Endothelial cell of umbilical vein (primary cell): ENCODE data around the gene RRAGB. TPM values are rescaled to one million over a fixed set of nuclear protein-coding genes. Genes with fewer than 3 reads are reported as not detected.
"Not testable (repeated sequence)": the region's sequence is repeated elsewhere in the genome, so short reads cannot be mapped to it uniquely, and the experiment has no call there.

Experiments used
- BruUV-seq: library from RNA; stranded (reverse); fragments of 400-500 nt; replicated peaks from 2 replicates; lab custom pipeline; 2021; lab: Mats Ljungman, UMichigan
- CTCF ChIA-PET: fragments of 300-600, 350-600 bp; sonication (Branson Sonifier 250); formaldehyde crosslinking; loops from one replicate; lab custom pipeline; 2021; ENCODE audit warnings: antibody characterized with exemption, inconsistent platforms; lab: Charles Lee
- POLR2A ChIA-PET: fragments of 300-600, 350-600 bp; sonication (Branson Sonifier 250); formaldehyde crosslinking; loops from one replicate; lab custom pipeline; 2021; ENCODE audit warnings: antibody characterized with exemption, inconsistent platforms; lab: Charles Lee
- DNase-seq: peaks from one replicate; pipeline ENCODE4 v3.0.0-alpha.2; 2011; ENCODE audit warnings: low read depth, low spot score
- FAIRE-seq: peaks from 2 replicates; lab custom pipeline; 2011; peaks lifted over from hg19 to GRCh38; lab: Jason Lieb, UNC
- H2AFZ ChIP-seq: 2 replicates; pipeline ENCODE4 v1.6.0; 2012; ENCODE audit warnings: low read depth, low read length, control low read depth, inconsistent platforms
- H3K27ac ChIP-seq: 2 replicates; pipeline ENCODE4 v1.5.1; 2011; ENCODE audit warnings: low read depth, mild to moderate bottlenecking, control low read depth, low read length, moderate library complexity; ENCODE audit not compliant: insufficient read depth
- H3K27me3 ChIP-seq, 2 experiments: 2 replicates each; pipeline versions ENCODE4 v1.6.0 to v1.6.1; 2011; ENCODE audit warnings: low read length in 2 of 2, mixed read lengths in 1 of 2; ENCODE audit not compliant: control insufficient read depth in 2 of 2, insufficient read depth in 2 of 2
- H3K36me3 ChIP-seq, 2 experiments: 2 replicates in 1 of 2; 3 replicates in 1 of 2; pipeline ENCODE4 v1.5.1; 2011; ENCODE audit warnings: low read length in 2 of 2, mild to moderate bottlenecking in 1 of 2, moderate library complexity in 1 of 2; ENCODE audit not compliant: control insufficient read depth in 2 of 2, insufficient read depth in 2 of 2; ENCODE audit errors: extremely low read depth in 1 of 2
- H3K4me1 ChIP-seq: 3 replicates; pipeline ENCODE4 v1.5.1; 2011; ENCODE audit warnings: mild to moderate bottlenecking, low read length; ENCODE audit not compliant: control insufficient read depth, insufficient read depth; ENCODE audit errors: extremely low read depth
- H3K4me2 ChIP-seq: 2 replicates; pipeline ENCODE4 v1.6.1; 2011; ENCODE audit warnings: low read length, control low read depth, mixed read lengths; ENCODE audit not compliant: insufficient read depth
- H3K4me3 ChIP-seq, 3 experiments: fragments of 200-600 bp in 1 of 3; sonication (generic), shearing (Covaris generic) in 1 of 3; replicated peaks in 1 of 3; 2 replicates each; pipeline ENCODE4 v1.5.1; 2011 to 2016; ENCODE audit warnings: control low read depth in 3 of 3, low read length in 3 of 3, mild to moderate bottlenecking in 2 of 3, inconsistent platforms in 1 of 3, low read depth in 1 of 3, moderate library complexity in 1 of 3; ENCODE audit not compliant: insufficient read depth in 1 of 3
- H3K79me2 ChIP-seq: 2 replicates; pipeline ENCODE4 v1.6.0; 2012; ENCODE audit warnings: low read length, inconsistent platforms; ENCODE audit not compliant: control insufficient read depth, insufficient read depth
- H3K9ac ChIP-seq: replicated peaks from 2 replicates; pipeline ENCODE3; 2011; ENCODE audit warnings: low read length, control low read depth; ENCODE audit not compliant: insufficient read depth; ENCODE audit errors: extremely low read depth
- H3K9me1 ChIP-seq: replicated peaks from 3 replicates; pipeline ENCODE4 v1.6.0; 2011; ENCODE audit warnings: mild to moderate bottlenecking, low read length; ENCODE audit not compliant: control insufficient read depth, insufficient read depth; ENCODE audit errors: extremely low read depth
- H3K9me3 ChIP-seq: replicated peaks from 2 replicates; pipeline ENCODE4 v1.5.1; 2012; ENCODE audit warnings: low read length, inconsistent platforms; ENCODE audit not compliant: control insufficient read depth, insufficient read depth
- H4K20me1 ChIP-seq: replicated peaks from 2 replicates; pipeline ENCODE3; 2011; ENCODE audit warnings: mild to moderate bottlenecking, low read length; ENCODE audit not compliant: control insufficient read depth, insufficient read depth; ENCODE audit errors: extremely low read depth
- EZH2 ChIP-seq: IDR thresholded peaks from 2 replicates; pipeline ENCODE4 v1.6.1; 2012; ENCODE audit warnings: borderline replicate concordance, low read depth, mild to moderate bottlenecking, moderate library complexity, low read length, inconsistent platforms; ENCODE audit not compliant: severe bottlenecking
- FOS ChIP-seq: IDR thresholded peaks from 2 replicates; pipeline ENCODE4 v1.6.1; 2011; ENCODE audit warnings: mild to moderate bottlenecking, low read length, moderate library complexity, borderline replicate concordance; ENCODE audit not compliant: insufficient read depth
- GATA2 ChIP-seq: IDR thresholded peaks from 2 replicates; pipeline ENCODE4 v1.7.0; 2011; ENCODE audit warnings: low read depth, mild to moderate bottlenecking, moderate library complexity, mixed read lengths, low read length; ENCODE audit not compliant: insufficient read length, insufficient read depth
- JUN ChIP-seq: IDR thresholded peaks from 2 replicates; pipeline ENCODE4 v1.6.1; 2011; ENCODE audit warnings: borderline replicate concordance, low read depth; ENCODE audit not compliant: insufficient read length, insufficient read depth
- MAX ChIP-seq: IDR thresholded peaks from 2 replicates; pipeline ENCODE4 v1.6.1; 2011; ENCODE audit not compliant: insufficient read depth, insufficient read length
- MYC ChIP-seq: IDR thresholded peaks from one replicate; pipeline ENCODE4 v1.6.1; 2011; ENCODE audit warnings: mild to moderate bottlenecking, low read depth, low read length
- POLR2A ChIP-seq: IDR thresholded peaks from 2 replicates; pipeline ENCODE4 v1.6.1; 2012; ENCODE audit warnings: low read depth, mild to moderate bottlenecking, control low read depth, low read length
- POLR2AphosphoS5 ChIP-seq: IDR thresholded peaks from 2 replicates; pipeline ENCODE4 v1.6.1; 2012; ENCODE audit warnings: low read depth, mild to moderate bottlenecking, control low read depth, low read length, moderate library complexity; ENCODE audit not compliant: insufficient read depth
- dilution Hi-C: fragments of 300-500 bp; cut with MboI; formaldehyde crosslinking; loops from one replicate; pipeline ENCODE4 v1.15.0; 2019; ENCODE audit warnings: low sequenced_read_pairs; ENCODE audit not compliant: extremely low pct_ligation_motif_present
- intact Hi-C: fragments of 100-400 bp; cut with micrococcal nuclease; formaldehyde crosslinking; loops from one replicate; pipeline ENCODE4 v1.10.0; 2022
- polyA plus RNA-seq, 4 experiments: library from polyadenylated mRNA; depleted of rRNA in 3 of 4; stranded (reverse) in 3 of 4; unstranded in 1 of 4; fragments of >200 nt; gene quantifications; 2 replicates each; pipeline versions ENCODE4 v1.2.1 to v1.2.3, GENCODE V29; 2011 to 2012; ENCODE audit warnings: missing spikeins in 1 of 4
- total RNA-seq: library from RNA; stranded (reverse); gene quantifications from 2 replicates; pipeline ENCODE4 v1.2.3, GENCODE V29; 2021
- TF ChIP-seq, protein P1 (sequence below), 2 donors: IDR thresholded peaks; 1 replicate in 1 of 2; 2 replicates in 1 of 2; pipeline ENCODE4 v1.5.1; 2011; ENCODE audit warnings: low read length in 2 of 2, mild to moderate bottlenecking in 2 of 2, moderate library complexity in 2 of 2, control low read depth in 1 of 2, inconsistent platforms in 1 of 2, low read depth in 1 of 2; ENCODE audit not compliant: insufficient read depth in 1 of 2; ENCODE audit errors: extremely low read depth in 1 of 2

RRAGB gene
- total and polyA plus RNA-seq, 2 donors (not counting 3 experiments of a cell fraction or from before 2014, with no cell fraction given): 14.3 to 18.0 TPM

DNA sequence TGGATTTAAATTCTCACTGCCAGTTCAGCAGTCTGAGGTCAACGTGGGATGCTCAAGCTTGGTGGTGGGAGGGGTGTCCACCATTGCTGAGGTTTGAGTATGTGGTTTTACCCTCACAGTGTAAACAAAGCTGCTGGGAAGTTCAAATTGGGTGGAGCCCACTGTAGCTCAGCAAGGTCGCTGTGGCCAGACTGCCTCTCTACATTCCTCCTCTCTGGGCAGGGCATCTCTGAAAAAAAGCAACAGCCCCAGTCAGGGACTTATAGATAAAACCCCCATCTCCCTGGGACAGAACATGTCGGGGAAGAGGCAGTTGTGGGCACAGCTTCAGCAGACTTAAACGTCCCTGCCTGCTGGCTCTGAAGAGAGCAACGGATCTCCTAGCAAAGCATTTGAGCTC lies 14.9 kb upstream of the RRAGB start:
- BruUV-seq: no TSS peak
- FAIRE-seq (no peak), DNase-seq (no peak)
- Histone ChIP-seq H3K9me1 (no peaks in the 10 kb centered on the region), H2AFZ (no peak overlapping the region), H3K79me2 (no peaks in the 10 kb centered on the region), H3K4me3 (no peak overlapping the region), H3K27me3 (no peaks in the 10 kb centered on the region), H3K4me1 (no peaks in the 10 kb centered on the region), H3K27ac (no peak overlapping the region), H3K9ac (no peak overlapping the region), H4K20me1 (no peaks in the 10 kb centered on the region), H3K36me3 (no peaks in the 10 kb centered on the region), H3K4me2 (no peak overlapping the region), H3K9me3 (no peaks in the 10 kb centered on the region)
- dilution Hi-C loops: no loop called here
- intact Hi-C loops: no loop called here
- POLR2A ChIA-PET: no interaction called here
- TF ChIP-seq GATA2 (no peak), MYC (no peak), MAX (no peak), POLR2AphosphoS5 (no peak), FOS (no peak), JUN (no peak), POLR2A (no peak), EZH2 (no peak)
- TF ChIP-seq, protein P1, sequence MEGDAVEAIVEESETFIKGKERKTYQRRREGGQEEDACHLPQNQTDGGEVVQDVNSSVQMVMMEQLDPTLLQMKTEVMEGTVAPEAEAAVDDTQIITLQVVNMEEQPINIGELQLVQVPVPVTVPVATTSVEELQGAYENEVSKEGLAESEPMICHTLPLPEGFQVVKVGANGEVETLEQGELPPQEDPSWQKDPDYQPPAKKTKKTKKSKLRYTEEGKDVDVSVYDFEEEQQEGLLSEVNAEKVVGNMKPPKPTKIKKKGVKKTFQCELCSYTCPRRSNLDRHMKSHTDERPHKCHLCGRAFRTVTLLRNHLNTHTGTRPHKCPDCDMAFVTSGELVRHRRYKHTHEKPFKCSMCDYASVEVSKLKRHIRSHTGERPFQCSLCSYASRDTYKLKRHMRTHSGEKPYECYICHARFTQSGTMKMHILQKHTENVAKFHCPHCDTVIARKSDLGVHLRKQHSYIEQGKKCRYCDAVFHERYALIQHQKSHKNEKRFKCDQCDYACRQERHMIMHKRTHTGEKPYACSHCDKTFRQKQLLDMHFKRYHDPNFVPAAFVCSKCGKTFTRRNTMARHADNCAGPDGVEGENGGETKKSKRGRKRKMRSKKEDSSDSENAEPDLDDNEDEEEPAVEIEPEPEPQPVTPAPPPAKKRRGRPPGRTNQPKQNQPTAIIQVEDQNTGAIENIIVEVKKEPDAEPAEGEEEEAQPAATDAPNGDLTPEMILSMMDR (IDR thresholded peaks at IDR 0.05; ENCODE audit: extremely low read depth in 1 of 2, insufficient read depth in 1 of 2, low read depth in 1 of 2, low read length in 2 of 2): no peak
- CTCF ChIA-PET: no interaction called here

DNA sequence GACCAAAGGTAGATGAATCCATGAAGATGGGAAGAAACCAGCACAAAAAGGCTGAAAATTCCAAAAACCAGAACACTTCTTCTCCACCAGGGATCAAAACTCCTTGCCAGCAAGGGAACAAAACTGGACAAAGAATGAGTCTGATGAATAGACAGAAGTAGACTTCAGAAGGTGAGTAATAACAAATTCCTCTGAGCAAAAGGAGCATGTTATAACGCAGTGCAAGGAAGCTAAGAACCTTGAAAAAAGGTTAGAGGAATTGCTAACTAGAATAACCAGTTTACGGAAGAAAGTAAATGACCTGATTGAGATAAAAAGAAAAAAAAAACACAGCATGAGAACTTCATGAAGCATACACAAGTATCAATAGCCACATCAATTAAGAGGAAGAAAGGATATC lies 14.1 kb upstream of the RRAGB start:
- H3K4me2 ChIP-seq, H4K20me1 ChIP-seq, CTCF ChIA-PET, H3K27ac ChIP-seq, intact Hi-C loops, H3K36me3 ChIP-seq, H3K4me1 ChIP-seq, H3K79me2 ChIP-seq, dilution Hi-C loops, POLR2A ChIA-PET, DNase-seq, H3K9ac ChIP-seq, FAIRE-seq, H3K27me3 ChIP-seq, H2AFZ ChIP-seq, H3K9me3 ChIP-seq, H3K4me3 ChIP-seq, H3K9me1 ChIP-seq, BruUV-seq: not testable (repeated sequence)

GRCh38 chrX:55705066-55705465 lies 12.5 kb upstream of the RRAGB start:
- H3K9me3 ChIP-seq, FAIRE-seq, H3K9ac ChIP-seq, H3K4me3 ChIP-seq, POLR2A ChIA-PET, H3K36me3 ChIP-seq, H3K79me2 ChIP-seq, H2AFZ ChIP-seq, H3K27me3 ChIP-seq, H3K4me1 ChIP-seq, CTCF ChIA-PET, H3K4me2 ChIP-seq, dilution Hi-C loops, DNase-seq, H4K20me1 ChIP-seq, H3K9me1 ChIP-seq, intact Hi-C loops, H3K27ac ChIP-seq, BruUV-seq: not testable (repeated sequence)
